GM19240 (cell line): ENCODE data around the gene LRPPRC.

Experiments
- DNase-seq: peaks from one replicate; pipeline ENCODE4 v3.0.0; 2011; ENCODE audit warnings: low spot score; ENCODE audit not compliant: insufficient read length

LRPPRC gene

GRCh38 chr2:43980902-43981301 is 14.9 kb downstream of the LRPPRC start:
- DNase-seq: no peak

GRCh38 chr2:43977677-43978375 is 18.0 kb downstream of the LRPPRC start:
- DNase-seq: no peak

GRCh38 chr2:43960921-43961320 is 34.9 kb downstream of the LRPPRC start:
- DNase-seq: no peak

GRCh38 chr2:43958397-43959275 is 37.2 kb downstream of the LRPPRC start:
- DNase-seq: no peak

GRCh38 chr2:43950383-43951008 is 45.3 kb downstream of the LRPPRC start:
- DNase-seq: no peak

- DNase-seq: no peak
These were observed 47.4 kb downstream of the LRPPRC start for GRCh38 chr2:43948370-43948769.

GRCh38 chr2:43946685-43947084 is 49.1 kb downstream of the LRPPRC start:
- no peak for DNase-seq

- DNase-seq: no peak
These were observed 50.4 kb downstream of the LRPPRC start for GRCh38 chr2:43945439-43945838.

GRCh38 chr2:43944915-43945314 is 50.9 kb downstream of the LRPPRC start:
- no peak for DNase-seq

GRCh38 chr2:43943809-43944452 is 51.9 kb downstream of the LRPPRC start:
- no peak for DNase-seq

- DNase-seq: no peak
These were observed 52.5 kb downstream of the LRPPRC start for GRCh38 chr2:43943323-43943722.

- DNase-seq: no peak
These were observed 52.9 kb downstream of the LRPPRC start for GRCh38 chr2:43942881-43943280.

- no peak for DNase-seq
These were observed 53.8 kb downstream of the LRPPRC start for GRCh38 chr2:43941966-43942365.

GRCh38 chr2:43941359-43941758 is 54.4 kb downstream of the LRPPRC start:
- no peak for DNase-seq

GRCh38 chr2:43939695-43940256 is 56.0 kb downstream of the LRPPRC start:
- DNase-seq: no peak

- DNase-seq: no peak
These were observed 58.4 kb downstream of the LRPPRC start for GRCh38 chr2:43937269-43937820.

- no peak for DNase-seq
These were observed 61.2 kb downstream of the LRPPRC start for GRCh38 chr2:43934567-43934966.

- no peak for DNase-seq
These were observed 64.5 kb downstream of the LRPPRC start for GRCh38 chr2:43931293-43931692.

GRCh38 chr2:43927442-43927841 is 68.3 kb downstream of the LRPPRC start:
- no peak for DNase-seq

- no peak for DNase-seq
These were observed 70.4 kb downstream of the LRPPRC start for GRCh38 chr2:43925431-43925830.

- DNase-seq: no peak
These were observed 71.3 kb downstream of the LRPPRC start for GRCh38 chr2:43924463-43924862.
